Thymus (tissue), 11 donors: Measurements from ENCODE around the gene SAFB. TPM values are rescaled to one million over a fixed set of nuclear protein-coding genes. Genes with fewer than 3 reads are reported as not detected.

Experiments used
- DNase-seq, 9 donors: peaks; one replicate each; pipeline ENCODE4 v3.0.0-alpha.2; 2013; ENCODE audit warnings: low spot score in 9 of 9, low read depth in 6 of 9, missing footprints in 1 of 9
- H3K27ac ChIP-seq, 2 donors: one replicate each; pipeline ENCODE4 v1.5.1; 2013; ENCODE audit warnings: control low read depth in 1 of 2, low read depth in 1 of 2, low read length in 1 of 2, mild to moderate bottlenecking in 1 of 2, moderate library complexity in 1 of 2
- H3K27me3 ChIP-seq, 2 donors: one replicate each; pipeline ENCODE4 v1.5.1; 2013; ENCODE audit warnings: low read length in 1 of 2; ENCODE audit not compliant: control insufficient read depth in 2 of 2, insufficient read depth in 1 of 2
- H3K36me3 ChIP-seq, 2 donors: one replicate each; pipeline ENCODE4 v1.5.1; 2013; ENCODE audit warnings: low read length in 1 of 2, mild to moderate bottlenecking in 1 of 2, moderate library complexity in 1 of 2; ENCODE audit not compliant: control insufficient read depth in 2 of 2, insufficient read depth in 2 of 2
- H3K4me1 ChIP-seq, 2 donors: one replicate each; pipeline ENCODE4 v1.5.1; 2013; ENCODE audit warnings: low read length in 2 of 2; ENCODE audit not compliant: control insufficient read depth in 2 of 2, insufficient read depth in 2 of 2
- H3K4me3 ChIP-seq, 2 donors: one replicate each; pipeline ENCODE4 v1.5.1; 2013; ENCODE audit warnings: low read length in 2 of 2, control low read depth in 1 of 2, mild to moderate bottlenecking in 1 of 2
- H3K9me3 ChIP-seq, 2 donors: one replicate each; pipeline ENCODE4 v1.5.1; 2013; ENCODE audit warnings: low read length in 1 of 2, mild to moderate bottlenecking in 1 of 2; ENCODE audit not compliant: control insufficient read depth in 2 of 2, insufficient read depth in 1 of 2
- WGBS: extraction: QIAGEN DNeasy Blood & Tissue Kit; methylation state at CpG from one replicate; pipeline ENCODE4 v1.1.7; 2013; 5-methylcytosine and 5-hydroxymethylcytosine counted together
- polyA plus RNA-seq: library from polyadenylated mRNA; stranded (reverse); fragments of 200-250 nt; gene quantifications from one replicate; pipeline ENCODE4 v1.2.3, GENCODE V29; 2013
- total RNA-seq: library from RNA; stranded (reverse); fragments of 120-200 nt; gene quantifications from one replicate; pipeline ENCODE4 v1.2.4, GENCODE V29; 2013
- donor health status: healthy.

The SAFB gene
- total and polyA plus RNA-seq, 2 donors = 32.6 to 73.3 TPM

GRCh38 chr19:5619946-5620345 lies 2.9 kb upstream of the SAFB start:
- Histone ChIP-seq H3K9me3 (no peaks in the 10 kb centered on the region), H3K4me1 (peaks cover 17 to 26% of the 10 kb centered on the region in 2 donors), H3K27me3 (no peaks in the 10 kb centered on the region), H3K4me3 (no peak overlapping the region), H3K36me3 (peaks cover 34 to 64% of the 10 kb centered on the region in 2 donors), H3K27ac (no peak overlapping the region)
- DNase-seq = no peak
- WGBS = 97% methylated on average over 3 of the region's 3 CpGs

GRCh38 chr19:5621311-5621944 lies 1.5 kb upstream of the SAFB start:
- H3K36me3 ChIP-seq = peaks cover 30 to 64% of the 10 kb centered on the region in 2 donors
- H3K27ac ChIP-seq = no peak overlapping the region
- peaks cover 26 to 39% of the 10 kb centered on the region in 2 donors for H3K4me1 ChIP-seq
- 66% methylated on average over 14 of the region's 14 CpGs for WGBS
- peak in 1 of 9 donors; percentile 3 for DNase-seq
- H3K4me3 ChIP-seq = peak overlapping the region; percentile 86 to 92
- H3K9me3 ChIP-seq = no peaks in the 10 kb centered on the region
- H3K27me3 ChIP-seq = no peaks in the 10 kb centered on the region

GRCh38 chr19:5621945-5622464 lies 878 bp upstream of the SAFB start:
- Histone ChIP-seq H3K4me3 (peak overlapping the region; percentile 86 to 92), H3K27me3 (no peaks in the 10 kb centered on the region), H3K4me1 (peaks cover 30 to 45% of the 10 kb centered on the region in 2 donors), H3K9me3 (no peaks in the 10 kb centered on the region), H3K27ac (peak overlapping the region; percentile 90 to 99), H3K36me3 (peaks cover 36 to 65% of the 10 kb centered on the region in 2 donors)
- DNase-seq = peak in 3 of 9 donors; percentile 9 to 35 (median 33)
- WGBS = under 1% methylated on average over 35 of the region's 35 CpGs

GRCh38 chr19:5623397-5624017 lies 624 bp downstream of the SAFB start:
- under 1% methylated on average over 50 of the region's 50 CpGs for WGBS
- Histone ChIP-seq H3K4me3 (peak overlapping the region; percentile 86 to 92), H3K27ac (peak overlapping the region; percentile 94 to 96), H3K36me3 (peaks cover 39 to 64% of the 10 kb centered on the region in 2 donors), H3K27me3 (no peaks in the 10 kb centered on the region), H3K4me1 (peaks cover 38 to 58% of the 10 kb centered on the region in 2 donors), H3K9me3 (no peaks in the 10 kb centered on the region)
- DNase-seq = peak in 1 of 9 donors; percentile 17

GRCh38 chr19:5624018-5624663 lies 1.3 kb downstream of the SAFB start:
- Histone ChIP-seq H3K4me1 (peaks cover 41 to 59% of the 10 kb centered on the region in 2 donors), H3K27ac (peak overlapping the region; percentile 94 to 96), H3K9me3 (no peaks in the 10 kb centered on the region), H3K36me3 (peaks cover 39 to 64% of the 10 kb centered on the region in 2 donors), H3K27me3 (no peaks in the 10 kb centered on the region), H3K4me3 (peak overlapping the region; percentile 86 to 92)
- WGBS = 3% methylated on average over 20 of the region's 20 CpGs
- peak in 2 of 9 donors; percentile 18 to 38 for DNase-seq

GRCh38 chr19:5624741-5625278 lies 1.9 kb downstream of the SAFB start:
- no peak for DNase-seq
- H3K9me3 ChIP-seq = no peaks in the 10 kb centered on the region
- peak overlapping the region in 1 of 2 donors; percentile 94 for H3K27ac ChIP-seq
- peak overlapping the region; percentile 86 to 92 for H3K4me3 ChIP-seq
- H3K36me3 ChIP-seq = peaks cover 42 to 66% of the 10 kb centered on the region in 2 donors
- peaks cover 41 to 61% of the 10 kb centered on the region in 2 donors for H3K4me1 ChIP-seq
- WGBS = 49% methylated on average over 8 of the region's 8 CpGs
- H3K27me3 ChIP-seq = no peaks in the 10 kb centered on the region

- Histone ChIP-seq H3K27ac (no peak overlapping the region), H3K4me3 (no peak overlapping the region)
Measured at GRCh38 chr19:5625641-5626040, 2.8 kb downstream of the SAFB start.

GRCh38 chr19:5627395-5627904 lies 4.6 kb downstream of the SAFB start:
- Histone ChIP-seq H3K4me1 (peaks cover 31 to 45% of the 10 kb centered on the region in 2 donors), H3K9me3 (no peaks in the 10 kb centered on the region), H3K36me3 (peaks cover 40 to 68% of the 10 kb centered on the region in 2 donors), H3K27me3 (no peaks in the 10 kb centered on the region), H3K4me3 (no peak overlapping the region), H3K27ac (peak overlapping the region in 1 of 2 donors; percentile 52)
- DNase-seq = peak; percentile 44 to 90 (median 77)
- 21% methylated on average over 6 of the region's 6 CpGs for whole genome bisulfite sequencing

More at GRCh38 chr19:5625641-5626040, 2.8 kb downstream of the SAFB start:
- H3K36me3 ChIP-seq = peaks cover 40 to 65% of the 10 kb centered on the region in 2 donors
- no peaks in the 10 kb centered on the region for H3K27me3 ChIP-seq
- WGBS = 96% methylated on average over 12 of the region's 12 CpGs
- H3K9me3 ChIP-seq = no peaks in the 10 kb centered on the region
- peaks cover 41 to 57% of the 10 kb centered on the region in 2 donors for H3K4me1 ChIP-seq
- no peak for DNase-seq
